Measurements from ENCODE around the gene EFS.
A peak's percentile ranks its signal among the peaks of the same experiment; 100 is the strongest.
"Not testable (repeated sequence)": the region's sequence is repeated elsewhere in the genome, so short reads cannot be mapped to it uniquely, and the experiment has no call there.

The EFS gene

DNA sequence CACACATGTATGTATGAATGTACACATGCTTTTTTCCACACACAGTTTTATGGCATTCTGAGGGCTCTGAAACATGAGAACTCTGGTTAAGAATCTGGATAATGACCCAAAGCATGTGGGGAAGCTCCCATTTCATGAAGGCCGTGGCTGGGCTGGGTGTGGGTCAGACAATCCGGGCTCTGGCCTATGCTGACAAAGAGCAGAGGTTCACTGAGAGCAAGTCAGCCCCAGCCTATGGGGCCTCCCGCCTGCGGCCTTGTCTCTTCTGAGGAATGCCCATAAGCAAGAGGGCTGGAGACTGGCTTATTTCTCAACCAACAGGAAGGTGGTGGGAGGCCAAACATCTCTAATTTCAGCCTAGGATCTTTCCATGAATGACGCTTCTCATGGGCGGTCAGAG, 34.6 kb upstream of the EFS start:
- no peak for DNase-seq

DNA sequence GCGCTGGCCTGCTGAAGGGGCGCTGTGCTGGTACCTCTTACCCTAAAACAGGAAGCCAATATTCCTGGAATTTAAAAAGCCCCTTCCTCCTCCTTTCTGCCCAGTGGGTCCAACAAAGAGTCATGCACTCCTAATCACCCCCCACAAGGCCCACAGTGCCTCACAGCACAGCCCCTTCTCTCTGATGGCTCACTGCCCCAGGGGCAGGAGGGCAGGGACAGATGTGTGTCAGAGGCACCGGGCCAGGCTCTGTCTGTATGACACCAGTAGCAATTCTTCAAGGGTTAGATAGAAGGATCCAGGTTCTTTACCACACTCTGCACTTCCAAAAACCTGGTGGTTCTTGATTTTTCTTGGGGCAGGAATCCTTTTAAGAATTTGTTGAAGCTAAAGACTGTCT, 34.2 kb upstream of the EFS start:
- DNase-seq = no peak

GRCh38 chr14:23398348-23398747, 33.4 kb upstream of the EFS start:
- DNase-seq = no peak

GRCh38 chr14:23396781-23397407, 31.9 kb upstream of the EFS start:
- no peak for DNase-seq

DNA sequence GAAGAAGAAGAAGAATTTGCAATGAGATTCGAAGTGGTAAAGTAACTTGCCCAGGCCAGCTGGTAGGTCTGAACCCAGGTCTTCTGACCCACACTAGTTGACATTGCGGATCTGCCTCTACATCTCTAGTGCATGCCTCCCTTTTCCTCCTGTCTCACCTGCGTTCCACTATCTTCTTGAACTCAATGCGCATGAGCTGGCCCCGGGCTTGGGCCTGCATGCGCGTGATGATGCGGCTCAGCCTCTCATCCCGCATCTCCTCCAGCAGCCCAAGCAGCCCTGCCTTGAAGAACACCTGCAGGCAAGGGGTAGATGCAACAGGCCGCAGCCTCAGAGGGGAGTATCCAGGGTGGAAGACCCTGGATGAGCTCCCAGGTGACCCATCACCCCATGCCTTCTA, 31.2 kb upstream of the EFS start:
- no peak for DNase-seq

DNA sequence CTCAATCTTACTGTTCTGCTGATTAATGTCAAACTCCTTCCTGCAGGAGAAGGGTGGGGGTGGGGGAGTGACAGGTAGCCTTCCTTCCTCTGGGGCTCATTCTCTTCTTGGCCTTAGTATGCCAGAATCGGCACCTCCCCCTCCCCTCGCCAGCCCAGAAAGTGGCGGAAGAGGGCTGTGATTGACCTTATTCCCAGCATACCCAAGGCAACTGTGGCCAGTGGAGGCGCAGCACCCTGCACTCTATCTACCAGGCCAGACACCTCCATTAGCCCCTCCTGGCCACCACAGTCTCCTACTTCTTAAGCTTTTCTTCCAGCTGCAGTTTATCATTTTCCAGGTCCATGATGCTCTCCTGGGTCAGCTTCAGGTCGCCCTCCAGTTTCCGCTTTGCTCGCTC, 27.6 kb upstream of the EFS start:
- DNase-seq = no peak

DNA sequence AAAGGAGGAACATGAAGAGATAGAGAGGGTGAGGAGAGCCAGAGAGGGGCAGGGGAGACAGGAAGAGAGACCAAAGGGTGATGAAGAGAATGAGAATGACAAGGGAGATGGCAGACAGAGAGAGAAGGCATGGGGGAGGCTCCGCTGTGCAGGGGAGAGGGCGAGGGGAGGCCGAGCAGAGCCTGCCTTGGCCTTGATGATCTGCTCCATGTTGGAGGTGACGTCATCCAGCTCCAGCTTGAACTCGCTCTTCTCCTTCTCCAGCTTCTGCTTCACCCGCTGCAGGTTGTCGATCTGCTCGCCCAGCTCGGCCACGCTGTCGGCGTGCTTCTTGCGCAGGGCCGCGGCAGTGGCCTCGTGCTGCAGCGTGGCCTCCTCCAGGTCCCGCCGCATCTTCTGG, 24.9 kb upstream of the EFS start:
- not testable (repeated sequence) for DNase-seq

- no peak for DNase-seq
Measured at GRCh38 chr14:23389396-23389795, 24.4 kb upstream of the EFS start.

- DNase-seq = no peak
Measured at GRCh38 chr14:23388996-23389395, 24.0 kb upstream of the EFS start.

DNA sequence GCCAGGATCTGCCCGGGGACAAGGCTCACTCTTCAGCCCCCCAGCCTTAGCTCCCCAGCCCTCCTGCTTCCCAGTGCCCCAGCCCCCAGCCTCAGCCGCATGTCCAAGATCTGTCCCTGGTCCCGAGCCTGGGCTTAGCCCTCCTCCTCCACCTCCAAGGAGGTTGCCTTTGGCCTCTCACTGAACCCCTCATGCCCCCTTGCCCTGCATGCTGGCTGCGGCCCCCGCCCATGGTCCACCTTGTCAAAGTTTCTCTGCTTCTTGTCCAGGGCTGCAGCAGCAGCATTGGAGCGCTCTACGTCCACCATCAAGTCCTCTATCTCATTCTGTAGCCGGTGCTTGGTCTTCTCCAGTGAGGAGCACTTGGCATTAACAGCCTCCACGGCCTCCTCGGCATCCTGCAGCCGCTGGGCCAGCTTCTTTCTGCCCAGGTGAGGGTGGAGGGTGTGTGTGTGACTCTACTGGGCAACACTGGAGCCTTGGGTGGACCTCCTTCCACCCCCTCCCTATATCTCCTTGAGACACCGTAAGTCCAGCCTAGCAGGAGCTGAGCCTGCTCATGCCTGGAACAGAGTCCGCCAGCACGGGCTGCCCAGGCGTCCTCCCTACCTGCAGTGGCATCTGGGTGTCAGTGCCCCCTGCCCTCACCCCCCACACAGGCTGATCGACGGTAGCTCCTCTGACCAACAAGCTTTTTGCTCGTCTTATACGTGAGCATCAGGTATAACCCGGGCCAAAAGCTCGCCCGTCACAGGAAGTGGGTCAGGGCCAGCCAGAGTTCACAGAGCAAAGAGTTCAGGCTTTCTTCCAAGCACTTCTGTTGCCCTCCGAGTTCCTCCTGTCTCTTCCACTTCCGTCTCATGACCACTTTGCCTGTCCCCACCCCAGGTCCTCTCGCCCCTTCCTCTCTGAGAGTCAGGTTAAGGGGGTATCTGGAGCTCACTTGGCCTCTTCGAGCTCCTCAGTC, 23.2 kb upstream of the EFS start:
- DNase-seq = no peak

DNA sequence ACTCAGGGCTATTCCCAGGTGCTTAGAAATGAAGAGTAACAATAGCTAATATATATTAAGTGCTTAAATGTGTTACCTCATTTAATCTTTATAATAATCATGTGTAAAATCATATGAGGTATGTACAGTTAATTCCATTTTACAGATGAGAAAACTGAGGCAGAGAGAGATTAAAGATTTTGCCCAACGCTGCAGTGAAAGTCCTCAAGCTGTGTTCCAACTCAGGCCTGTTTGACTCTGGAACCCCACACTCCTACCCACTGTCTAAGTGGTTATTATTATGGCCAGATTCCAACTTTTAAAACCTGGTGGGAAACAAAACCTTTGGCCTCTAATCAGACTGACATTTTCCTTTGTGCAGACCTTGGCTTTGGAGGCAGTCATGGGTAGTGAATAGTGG, 22.0 kb upstream of the EFS start:
- no peak for DNase-seq

- not testable (repeated sequence) for DNase-seq
Measured at GRCh38 chr14:23386266-23386657, 21.3 kb upstream of the EFS start.

- DNase-seq = no peak
Measured at GRCh38 chr14:23385642-23386265, 20.8 kb upstream of the EFS start.

GRCh38 chr14:23385244-23385641, 20.3 kb upstream of the EFS start:
- no peak for DNase-seq

- no peak for DNase-seq
Measured at GRCh38 chr14:23384364-23385080, 19.6 kb upstream of the EFS start.

DNA sequence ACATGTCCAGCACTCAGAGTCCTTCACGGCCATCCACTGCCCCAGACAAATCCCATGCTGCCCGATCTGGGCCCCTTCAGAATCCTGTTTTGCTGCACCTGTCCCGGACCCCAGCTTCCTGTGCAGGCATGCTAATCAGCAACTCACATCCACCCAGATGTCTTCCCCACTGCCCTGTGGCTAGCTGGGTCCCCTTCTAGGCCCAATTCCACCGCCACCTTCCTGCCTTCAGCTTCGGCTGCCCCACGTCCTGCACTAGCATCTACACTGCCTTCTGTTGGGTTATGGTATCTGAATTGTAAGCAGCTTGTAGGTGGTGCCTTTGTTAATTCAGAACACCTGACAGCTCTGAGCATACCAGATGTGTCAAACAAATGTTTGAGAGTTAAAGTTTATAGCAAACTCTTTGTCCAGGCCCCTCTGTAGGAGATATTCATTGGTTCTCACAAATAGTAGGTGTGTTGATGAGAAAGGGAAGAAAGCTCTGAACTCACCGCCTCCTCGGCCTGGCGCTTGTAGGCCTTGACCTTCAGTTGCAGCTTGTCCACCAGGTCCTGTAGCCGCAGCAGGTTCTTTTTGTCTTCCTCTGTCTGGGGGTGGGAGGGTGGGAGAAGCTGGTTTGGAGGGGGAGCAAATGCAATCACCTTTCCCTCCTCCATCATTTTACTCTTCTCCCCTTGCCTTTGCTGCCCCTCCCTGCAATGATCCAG, 17.9 kb upstream of the EFS start:
- DNase-seq = no peak

GRCh38 chr14:23382276-23382675, 17.3 kb upstream of the EFS start:
- DNase-seq = no peak

DNA sequence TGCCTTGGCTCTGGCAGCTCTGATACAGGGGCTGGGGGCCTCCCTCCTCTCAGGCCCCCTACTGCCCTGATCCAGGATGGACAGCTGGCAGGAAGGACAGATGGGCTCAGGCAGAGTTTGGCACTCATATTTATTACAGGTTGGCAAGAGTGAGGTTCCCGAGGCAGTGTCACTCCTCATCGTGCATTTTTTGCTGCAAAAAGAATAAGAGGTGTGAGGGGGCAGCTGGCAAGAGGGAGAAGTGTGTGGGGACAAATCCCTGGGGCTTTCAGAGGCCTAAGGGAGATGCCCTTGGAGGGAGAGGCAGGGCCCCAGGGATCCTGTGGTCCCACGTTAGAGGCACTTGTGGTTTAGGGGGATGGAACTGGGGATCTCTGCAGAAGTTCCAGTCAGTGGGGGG, 16.9 kb upstream of the EFS start:
- no peak for DNase-seq

DNA sequence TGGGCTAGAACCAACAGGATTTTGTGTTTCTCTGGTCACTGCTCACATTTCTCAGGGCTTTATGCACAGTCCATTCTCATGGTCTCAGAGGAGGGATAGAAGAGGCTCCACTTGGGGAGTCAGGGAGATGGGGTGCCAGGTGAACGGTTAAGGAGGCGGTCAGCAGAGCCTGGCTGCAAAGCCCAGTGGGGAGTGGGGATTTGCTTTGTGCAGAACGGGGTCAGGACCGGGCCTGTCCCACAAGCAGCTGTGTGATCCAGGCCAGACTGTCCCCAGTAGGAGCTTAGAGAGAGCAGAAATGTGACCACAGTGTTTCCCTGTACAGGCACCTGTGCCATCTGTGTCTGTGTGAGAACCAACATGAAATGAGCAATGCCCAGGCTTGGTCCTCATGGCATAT, 16.0 kb upstream of the EFS start:
- DNase-seq = no peak

DNA sequence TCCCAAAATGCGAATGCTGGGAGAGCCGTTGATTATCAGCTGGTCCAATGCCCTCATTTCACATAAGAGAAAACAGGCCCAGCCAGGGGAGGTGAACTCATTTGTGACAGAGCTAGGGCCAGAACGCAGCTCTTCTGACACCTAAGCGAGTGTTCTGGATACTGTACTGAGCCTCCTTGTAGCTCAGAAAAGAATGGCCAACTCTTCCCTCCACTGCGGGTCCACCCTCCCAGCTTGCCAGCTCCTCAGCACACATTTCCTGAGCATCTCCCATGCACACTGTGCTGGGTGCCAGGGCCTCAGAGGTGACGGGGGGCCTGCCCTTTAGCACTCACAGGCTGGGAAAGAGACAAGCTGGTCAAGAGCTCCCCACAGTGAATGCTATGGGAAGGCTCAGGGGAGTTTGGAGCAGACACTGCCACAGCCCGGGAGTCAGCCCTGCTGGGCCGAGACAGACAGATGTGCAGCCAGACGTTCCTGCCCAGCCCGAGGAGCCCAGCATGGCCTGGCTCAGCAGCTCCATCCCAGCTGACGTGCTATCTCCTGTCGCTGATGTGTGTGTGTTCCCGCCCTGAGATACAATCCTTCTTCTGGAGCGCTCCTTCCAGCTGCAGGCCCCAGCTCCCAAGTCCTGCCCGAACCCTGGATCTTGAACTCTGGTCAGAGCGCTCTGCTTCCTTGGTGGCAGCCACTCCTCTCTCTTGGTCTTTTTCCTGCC, 15.4 kb upstream of the EFS start:
- DNase-seq = peak in 8 of 56 donors; percentile 5 to 36 (median 26)

All from amygdala (tissue), 56 donors.